Measurements from ENCODE around the gene BIN1. TPM values are rescaled to one million over a fixed set of nuclear protein-coding genes. Genes with fewer than 3 reads are reported as not detected.
A peak's percentile ranks its signal among the peaks of the same experiment; 100 is the strongest.

The BIN1 gene
- total RNA-seq, 1 donor from 2014 or later = 71.6 TPM

DNA sequence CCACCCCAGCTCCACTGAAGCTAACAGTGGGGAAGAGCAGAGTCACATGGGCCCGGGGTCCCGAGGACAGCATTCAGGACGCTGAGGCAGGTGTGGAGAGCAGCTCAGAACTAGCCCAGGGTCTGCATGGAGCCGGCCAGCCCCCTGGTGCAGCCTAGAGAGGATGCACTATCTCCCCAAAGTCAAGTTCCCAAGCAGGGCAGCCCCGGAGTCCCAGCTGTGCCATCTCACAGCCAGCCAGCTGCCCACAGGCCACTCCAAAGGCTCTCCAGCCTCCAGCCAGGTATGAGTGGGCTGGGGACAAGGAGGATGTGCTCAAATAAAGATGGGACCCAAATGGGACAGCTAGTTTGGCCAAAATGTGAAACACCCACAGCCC, 41.0 kb downstream of the BIN1 start:
- peak overlapping the region; percentile 58 to 82 for H3K27ac ChIP-seq

DNA sequence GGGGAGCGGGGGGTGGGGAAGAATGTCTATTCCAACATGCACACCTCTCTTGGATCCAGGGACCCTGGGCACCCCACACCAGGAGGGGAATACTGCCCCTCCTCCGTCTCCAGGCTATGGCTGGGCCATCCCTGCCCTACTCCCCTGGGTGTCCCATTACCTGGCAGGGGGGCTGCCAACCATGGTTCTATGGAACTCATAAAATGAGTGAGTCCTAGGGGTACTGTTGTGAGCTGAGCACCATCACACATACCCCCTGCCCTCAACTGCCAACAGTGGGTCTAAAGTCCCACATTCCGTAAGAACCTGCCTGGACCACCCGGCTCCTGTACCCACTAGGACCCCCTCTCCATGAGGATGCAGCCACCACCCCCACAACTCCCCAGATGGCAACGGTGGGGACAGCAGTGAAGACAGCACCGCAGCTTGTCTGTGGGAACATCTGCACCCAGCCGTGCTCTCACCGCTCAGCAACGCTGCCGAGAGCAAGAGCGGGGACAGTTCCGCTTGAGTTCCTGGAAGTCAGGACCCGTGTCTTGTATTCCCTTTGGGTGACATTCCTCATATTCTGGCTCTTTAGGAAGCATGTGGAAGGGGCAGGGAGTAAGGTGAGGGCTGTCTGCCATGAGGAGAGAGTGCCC, 41.5 kb downstream of the BIN1 start:
- DNase-seq (ENCODE audit: low spot score in 2 of 2) = no peak
- intact Hi-C loops (cut with DNase I) = loop anchor here (1.0 to 10.0 kb wide), 4 partner anchors 42 to 959 kb away; partner anchors contain the start of genes BIN1, ERCC3, GYPC and SAP130
- peaks cover 0 to 5% of the 10 kb centered on the region in 2 donors for H3K36me3 ChIP-seq
- H3K27me3 ChIP-seq = no peaks in the 10 kb centered on the region
- TF ChIP-seq, protein P1, sequence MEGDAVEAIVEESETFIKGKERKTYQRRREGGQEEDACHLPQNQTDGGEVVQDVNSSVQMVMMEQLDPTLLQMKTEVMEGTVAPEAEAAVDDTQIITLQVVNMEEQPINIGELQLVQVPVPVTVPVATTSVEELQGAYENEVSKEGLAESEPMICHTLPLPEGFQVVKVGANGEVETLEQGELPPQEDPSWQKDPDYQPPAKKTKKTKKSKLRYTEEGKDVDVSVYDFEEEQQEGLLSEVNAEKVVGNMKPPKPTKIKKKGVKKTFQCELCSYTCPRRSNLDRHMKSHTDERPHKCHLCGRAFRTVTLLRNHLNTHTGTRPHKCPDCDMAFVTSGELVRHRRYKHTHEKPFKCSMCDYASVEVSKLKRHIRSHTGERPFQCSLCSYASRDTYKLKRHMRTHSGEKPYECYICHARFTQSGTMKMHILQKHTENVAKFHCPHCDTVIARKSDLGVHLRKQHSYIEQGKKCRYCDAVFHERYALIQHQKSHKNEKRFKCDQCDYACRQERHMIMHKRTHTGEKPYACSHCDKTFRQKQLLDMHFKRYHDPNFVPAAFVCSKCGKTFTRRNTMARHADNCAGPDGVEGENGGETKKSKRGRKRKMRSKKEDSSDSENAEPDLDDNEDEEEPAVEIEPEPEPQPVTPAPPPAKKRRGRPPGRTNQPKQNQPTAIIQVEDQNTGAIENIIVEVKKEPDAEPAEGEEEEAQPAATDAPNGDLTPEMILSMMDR (IDR thresholded peaks at IDR 0.05) = no peak
- H3K4me3 ChIP-seq = no peak overlapping the region
- peak overlapping the region; percentile 70 to 82 for H3K27ac ChIP-seq
- H3K4me1 ChIP-seq = peaks cover 9 to 16% of the 10 kb centered on the region in 2 donors
- H3K9me3 ChIP-seq = no peaks in the 10 kb centered on the region

More for the DNA sequence above, 41.0 kb downstream of the BIN1 start:
- no peak for DNase-seq (ENCODE audit: low spot score in 2 of 2)
- H3K4me3 ChIP-seq = no peak overlapping the region
- intact Hi-C loops (cut with DNase I) = loop anchor here (1.0 to 10.0 kb wide), 4 partner anchors 41 to 959 kb away; partner anchors contain the start of genes BIN1, ERCC3, GYPC and SAP130
- H3K36me3 ChIP-seq = peaks cover 0 to 5% of the 10 kb centered on the region in 2 donors
- no peaks in the 10 kb centered on the region for H3K9me3 ChIP-seq
- peaks cover 9 to 16% of the 10 kb centered on the region in 2 donors for H3K4me1 ChIP-seq
- TF ChIP-seq, protein P1 (IDR thresholded peaks at IDR 0.05) = no peak
- H3K27me3 ChIP-seq = no peaks in the 10 kb centered on the region

DNA sequence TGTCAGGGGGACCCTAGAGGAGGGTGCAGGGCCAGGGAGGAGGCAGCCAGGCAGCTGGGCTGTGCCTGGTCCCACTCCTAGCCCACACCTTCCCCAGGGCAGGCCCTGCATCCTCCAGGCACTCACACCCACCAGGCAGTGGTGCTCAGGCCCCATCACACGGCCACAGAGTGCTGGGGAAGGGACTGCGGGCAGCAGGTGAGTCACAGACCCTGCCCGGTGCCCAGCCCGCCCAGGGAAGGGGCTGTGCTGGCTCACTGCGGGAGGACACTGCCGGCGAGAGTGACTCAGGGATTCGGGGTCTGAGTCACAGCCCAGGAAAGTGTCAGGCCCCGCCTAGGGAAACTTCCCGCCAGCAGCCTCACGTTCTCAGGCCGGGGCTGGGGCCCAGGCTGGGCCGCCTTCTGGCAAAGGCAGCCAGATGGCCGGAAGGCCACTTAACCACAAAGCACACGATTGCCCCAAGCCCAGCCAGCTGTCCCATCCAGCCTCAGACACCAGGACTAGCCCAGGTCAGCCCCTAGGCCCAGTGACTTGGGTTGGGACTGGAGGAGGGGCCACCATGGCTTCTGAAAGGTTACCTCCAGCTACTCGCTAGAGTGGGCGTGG, 42.2 kb downstream of the BIN1 start:
- Histone ChIP-seq H3K27ac (peak overlapping the region; percentile 70 to 82), H3K27me3 (no peaks in the 10 kb centered on the region), H3K4me3 (peak overlapping the region in 1 of 2 donors; percentile 25), H3K4me1 (peaks cover 9 to 16% of the 10 kb centered on the region in 2 donors), H3K9me3 (no peaks in the 10 kb centered on the region), H3K36me3 (peaks cover 0 to under 1% of the 10 kb centered on the region in 2 donors)
- intact Hi-C loops (cut with DNase I) = loop anchor here (1.0 to 10.0 kb wide), 4 partner anchors 43 to 960 kb away; partner anchors contain the start of genes BIN1, ERCC3, GYPC and SAP130
- peak; percentile 88 to 97 for DNase-seq (ENCODE audit: low spot score in 2 of 2)
- TF ChIP-seq, protein P1 (IDR thresholded peaks at IDR 0.05) = peak in 1 of 3 experiments; percentile 39

DNA sequence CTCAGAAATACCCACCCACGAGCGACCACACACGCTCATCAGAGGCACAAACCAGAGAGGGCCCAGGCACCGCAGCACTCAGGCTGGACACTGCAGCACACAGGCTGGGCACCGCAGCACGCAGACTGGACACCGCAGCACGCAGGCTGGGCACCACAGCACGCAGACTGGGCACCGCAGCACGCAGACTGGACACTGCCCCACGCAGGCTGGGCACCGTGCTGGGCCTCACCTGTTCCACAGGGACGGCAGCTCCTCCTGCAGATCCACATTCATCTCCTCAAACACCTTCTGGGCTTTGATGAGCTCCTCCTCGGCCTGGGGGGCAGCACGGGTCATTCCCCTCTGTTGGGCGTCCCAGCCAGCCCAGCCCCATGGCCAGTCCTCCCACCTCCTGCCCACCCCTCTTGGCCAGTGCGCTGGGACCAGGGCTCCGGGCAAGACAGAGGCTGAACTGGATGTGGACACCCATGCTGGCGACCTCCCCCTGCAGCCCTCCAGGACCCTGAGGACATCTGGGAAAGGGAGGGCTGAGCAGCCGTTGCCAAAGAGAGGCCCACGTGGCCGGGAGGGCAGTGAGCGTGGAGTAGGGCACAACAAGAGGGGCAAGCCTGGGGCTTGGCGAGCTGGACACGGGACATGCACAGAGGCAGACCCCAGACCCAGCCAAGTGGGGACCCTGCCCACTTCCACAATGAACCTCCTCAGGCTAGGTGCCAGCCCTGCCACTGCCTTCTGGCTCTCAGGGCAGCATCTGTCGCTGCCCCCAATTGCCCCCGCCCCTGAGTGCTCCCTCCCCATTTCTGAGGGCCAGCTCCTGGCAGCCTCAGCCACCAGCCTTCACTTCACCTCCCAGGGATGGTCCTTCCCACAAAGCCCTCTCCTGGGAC, 43.0 kb downstream of the BIN1 start:
- TF ChIP-seq, protein P1 (IDR thresholded peaks at IDR 0.05) = no peak
- peak overlapping the region in 1 of 2 donors; percentile 25 for H3K4me3 ChIP-seq
- H3K36me3 ChIP-seq = no peaks in the 10 kb centered on the region
- no peaks in the 10 kb centered on the region for H3K9me3 ChIP-seq
- intact Hi-C loops (cut with DNase I) = loop anchor here (10.0 kb wide), 3 partner anchors 231 to 961 kb away; partner anchors contain the start of genes ERCC3, GYPC and SAP130
- no peaks in the 10 kb centered on the region for H3K27me3 ChIP-seq
- H3K4me1 ChIP-seq = peaks cover 9 to 16% of the 10 kb centered on the region in 2 donors
- DNase-seq (ENCODE audit: low spot score in 2 of 2) = no peak
- peak overlapping the region; percentile 68 to 82 for H3K27ac ChIP-seq

Data from ascending aorta (tissue), 2 donors.